D721Med (cell line): ENCODE measurements around the gene BACH2.

ENCODE experiments used
- DNase-seq: peaks from one replicate; pipeline ENCODE4 v3.0.0; 2011; ENCODE audit warnings: low spot score; ENCODE audit not compliant: insufficient read length
- FAIRE-seq: peaks from 2 replicates; lab custom pipeline; 2011; peaks lifted over from hg19 to GRCh38; lab: Jason Lieb, UNC
- TF ChIP-seq, protein P1 (sequence below): IDR thresholded peaks from 2 replicates; pipeline ENCODE4 v1.5.1; 2012; ENCODE audit warnings: mild to moderate bottlenecking, control low read depth; ENCODE audit not compliant: insufficient read depth; ENCODE audit errors: missing control alignments

BACH2 gene

DNA sequence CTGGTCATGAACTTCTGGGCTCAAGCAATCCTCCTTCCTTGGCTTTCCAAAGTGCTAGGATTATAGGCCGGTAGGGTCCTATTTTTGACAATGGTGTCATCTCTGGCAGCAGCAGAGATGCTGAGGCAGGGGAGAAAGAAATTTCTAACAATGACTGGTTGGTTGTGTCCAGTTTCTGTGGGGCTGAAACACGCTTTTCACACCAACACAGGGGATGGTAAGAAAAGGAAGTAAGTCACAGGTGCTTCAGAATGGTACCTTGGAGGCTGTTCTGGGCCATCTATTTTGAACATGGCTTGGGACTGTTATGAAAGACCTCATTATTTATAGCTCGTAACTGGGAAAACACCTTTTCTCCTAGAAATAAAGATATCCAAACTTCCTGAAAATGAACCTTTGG lies 329.7 kb downstream of the BACH2 start:
- TF ChIP-seq, protein P1, sequence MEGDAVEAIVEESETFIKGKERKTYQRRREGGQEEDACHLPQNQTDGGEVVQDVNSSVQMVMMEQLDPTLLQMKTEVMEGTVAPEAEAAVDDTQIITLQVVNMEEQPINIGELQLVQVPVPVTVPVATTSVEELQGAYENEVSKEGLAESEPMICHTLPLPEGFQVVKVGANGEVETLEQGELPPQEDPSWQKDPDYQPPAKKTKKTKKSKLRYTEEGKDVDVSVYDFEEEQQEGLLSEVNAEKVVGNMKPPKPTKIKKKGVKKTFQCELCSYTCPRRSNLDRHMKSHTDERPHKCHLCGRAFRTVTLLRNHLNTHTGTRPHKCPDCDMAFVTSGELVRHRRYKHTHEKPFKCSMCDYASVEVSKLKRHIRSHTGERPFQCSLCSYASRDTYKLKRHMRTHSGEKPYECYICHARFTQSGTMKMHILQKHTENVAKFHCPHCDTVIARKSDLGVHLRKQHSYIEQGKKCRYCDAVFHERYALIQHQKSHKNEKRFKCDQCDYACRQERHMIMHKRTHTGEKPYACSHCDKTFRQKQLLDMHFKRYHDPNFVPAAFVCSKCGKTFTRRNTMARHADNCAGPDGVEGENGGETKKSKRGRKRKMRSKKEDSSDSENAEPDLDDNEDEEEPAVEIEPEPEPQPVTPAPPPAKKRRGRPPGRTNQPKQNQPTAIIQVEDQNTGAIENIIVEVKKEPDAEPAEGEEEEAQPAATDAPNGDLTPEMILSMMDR = no peak
- FAIRE-seq (no peak), DNase-seq (no peak)

DNA sequence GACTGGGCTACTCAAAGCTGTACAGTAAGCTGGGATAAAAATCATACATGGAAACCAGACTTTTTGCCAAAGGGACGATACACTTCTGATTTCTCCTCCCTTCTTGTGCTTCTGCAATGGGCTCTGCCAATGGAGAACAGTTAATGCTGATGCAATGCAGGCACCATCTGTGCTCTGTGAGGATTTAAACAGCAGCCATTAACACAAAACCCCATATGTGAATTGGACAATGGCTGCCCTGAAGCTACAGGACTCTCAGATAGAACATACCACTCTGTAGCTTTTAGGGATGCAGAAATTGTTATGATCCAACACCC lies 330.5 kb downstream of the BACH2 start:
- TF ChIP-seq, protein P1 = no peak
- FAIRE-seq (peak; percentile 81), DNase-seq (no peak)

DNA sequence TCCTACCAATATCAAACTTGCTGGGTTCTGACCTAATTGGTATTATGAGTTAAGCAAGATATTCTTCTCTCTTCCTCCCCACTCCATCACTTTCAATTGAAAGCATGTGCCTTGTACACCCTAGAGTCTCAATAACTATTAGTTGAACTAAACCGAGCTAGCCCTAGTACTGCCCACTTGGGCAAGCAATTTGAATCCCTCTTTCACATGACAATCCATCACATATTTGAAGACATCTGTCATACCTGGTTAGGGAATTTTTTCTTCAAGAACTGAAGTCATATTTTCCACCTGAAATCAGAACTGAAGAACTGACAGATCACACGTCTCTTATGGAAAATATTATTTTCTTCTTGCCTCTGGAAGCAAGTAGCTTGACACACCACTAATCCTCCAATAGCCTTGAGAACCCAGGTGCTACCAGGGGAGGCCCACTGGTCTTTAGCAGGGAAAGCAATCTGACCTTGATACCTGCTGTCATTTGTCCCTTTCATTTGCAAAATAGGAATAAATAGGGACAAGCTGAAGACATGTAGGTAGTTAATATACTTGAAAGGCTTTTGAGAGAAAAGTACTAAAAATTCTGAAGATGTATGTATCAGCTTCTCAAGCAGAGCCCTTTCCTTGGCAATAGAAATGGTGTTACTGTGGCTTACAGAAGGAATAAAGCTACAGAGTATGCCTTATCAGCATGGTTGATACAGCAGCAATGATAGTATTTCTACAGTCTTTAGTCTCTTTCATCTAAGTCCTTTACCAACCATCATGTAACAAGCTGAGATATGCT lies 331.0 kb downstream of the BACH2 start:
- DNase-seq = no peak
- peak; percentile 41 for FAIRE-seq
- TF ChIP-seq, protein P1 = no peak

DNA sequence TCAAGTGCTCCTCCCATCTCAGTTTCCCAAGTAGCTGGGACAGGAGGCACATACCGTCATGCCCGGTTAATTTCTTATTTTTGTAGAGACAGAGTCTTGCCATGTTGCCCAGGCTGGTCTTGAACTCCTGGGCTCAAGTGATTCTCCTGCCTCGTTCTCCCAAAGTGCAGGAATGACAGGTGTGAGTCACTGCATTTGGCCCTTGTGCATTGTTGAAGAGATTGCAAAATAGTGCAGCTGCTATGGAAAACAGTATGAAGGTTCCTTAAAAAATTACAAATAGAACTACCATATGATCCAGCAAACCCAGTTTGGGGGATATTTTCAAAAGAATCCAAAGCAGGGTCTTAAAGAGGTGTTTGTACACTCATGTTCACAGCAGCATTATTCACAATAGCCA lies 333.3 kb downstream of the BACH2 start:
- TF ChIP-seq, protein P1 = no peak
- FAIRE-seq (no peak), DNase-seq (no peak)

DNA sequence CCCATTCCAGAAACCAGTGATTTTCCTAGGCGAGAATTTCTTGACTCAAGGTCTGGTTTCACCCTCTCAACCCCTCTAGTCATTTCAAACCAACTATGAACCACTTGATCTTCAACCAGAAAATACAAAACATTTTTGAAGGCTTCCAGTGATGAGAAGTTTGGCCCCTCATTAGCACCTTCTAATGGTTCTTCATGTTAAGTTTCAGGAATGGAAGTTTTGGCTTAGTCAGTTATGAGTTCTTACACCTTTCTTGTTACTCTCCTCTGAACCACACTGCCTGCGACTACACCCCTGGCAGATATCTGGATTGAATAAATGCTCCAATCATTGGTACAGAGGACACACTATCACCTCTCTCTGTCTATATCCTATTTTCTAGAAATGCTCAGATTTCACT lies 335.2 kb downstream of the BACH2 start:
- TF ChIP-seq, protein P1 = no peak
- DNase-seq = no peak
- FAIRE-seq = no peak

DNA sequence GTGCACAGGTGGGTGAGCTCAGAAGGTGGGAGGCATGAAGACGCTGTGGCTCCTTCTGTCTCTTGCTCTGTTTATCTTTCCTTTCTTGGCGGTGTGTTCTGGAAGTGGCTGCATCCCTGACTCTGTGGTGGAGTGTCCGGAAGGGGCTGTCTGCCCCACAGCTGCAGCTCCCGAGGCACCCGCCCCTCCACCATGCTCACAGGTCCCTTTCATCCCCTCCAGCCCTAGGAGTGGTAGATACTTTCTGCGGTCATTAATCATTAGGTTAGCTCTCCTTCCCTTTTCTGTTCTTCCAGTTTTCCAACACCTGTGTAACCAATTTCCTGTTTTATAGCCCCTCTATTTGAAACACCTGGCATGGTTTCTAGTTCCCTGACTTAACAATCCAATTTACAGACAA lies 336.8 kb downstream of the BACH2 start:
- no peak for FAIRE-seq
- TF ChIP-seq, protein P1 = no peak
- no peak for DNase-seq

DNA sequence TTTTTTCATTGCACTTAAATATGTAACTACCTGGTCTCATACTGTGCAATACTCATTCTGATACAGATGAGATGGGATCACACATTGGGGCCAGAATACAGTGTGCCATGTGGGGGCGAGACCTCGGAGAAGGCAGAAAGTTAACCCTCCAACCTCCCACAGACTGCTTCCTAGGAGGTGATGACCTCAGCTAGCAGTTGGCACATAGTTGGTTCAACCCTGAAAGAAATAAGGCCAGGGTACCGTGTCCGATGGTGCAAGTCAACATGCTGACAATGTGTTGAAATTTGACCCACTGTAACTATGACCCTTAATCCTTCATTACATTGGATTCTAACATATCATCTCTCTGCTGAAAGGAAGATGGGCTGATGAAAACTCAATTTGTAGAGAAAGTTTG lies 340.5 kb downstream of the BACH2 start:
- TF ChIP-seq, protein P1 = no peak
- FAIRE-seq (no peak), DNase-seq (no peak)
